C4-2B (cell line): ENCODE data around the gene PLXDC1.

Source experiments
- CTCF ChIP-seq: fragments of 450-650 bp; conservative IDR thresholded peaks from 2 replicates; pipeline ENCODE4 v1.5.1; 2017; ENCODE audit warnings: mild to moderate bottlenecking
- ZFX ChIP-seq: fragments of 450-650 bp; IDR thresholded peaks from 2 replicates; pipeline ENCODE4 v1.6.1; 2017

DNA sequence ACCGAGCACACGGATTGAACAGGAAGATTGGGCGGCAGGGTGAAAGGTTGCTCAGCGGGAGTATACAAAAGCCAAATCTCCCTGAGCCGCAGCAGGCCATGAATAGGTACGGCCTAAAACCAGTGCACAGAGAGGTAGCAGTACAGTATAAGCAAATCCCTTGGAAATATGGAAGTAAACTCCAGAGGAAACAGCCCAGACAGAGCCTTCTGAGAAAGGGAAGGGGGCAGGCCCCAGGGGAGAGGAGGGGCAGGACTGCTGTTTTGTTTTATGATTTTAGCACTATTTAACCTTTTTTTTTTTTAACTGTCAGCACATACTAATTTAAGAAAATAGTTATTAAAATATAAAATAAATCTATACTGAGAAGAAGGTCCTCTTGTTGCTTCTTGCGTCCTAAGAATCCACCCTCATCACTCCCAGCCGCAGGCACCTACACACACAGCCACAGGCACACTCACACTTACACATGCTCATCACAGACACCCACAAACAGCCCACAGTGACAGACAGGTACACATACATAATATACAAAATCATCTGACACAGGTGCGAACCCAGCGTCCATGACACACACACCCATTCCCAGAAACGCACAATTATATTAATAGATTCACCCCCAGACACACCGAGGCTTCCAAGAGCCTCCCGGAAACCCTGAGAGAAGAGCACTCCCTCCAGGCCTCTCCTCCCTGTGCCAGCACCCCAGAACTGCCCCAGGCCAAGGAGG, 12.8 kb downstream of the PLXDC1 start:
- TF ChIP-seq CTCF (no peak), ZFX (no peak)
